ENCODE measurements around the gene SNX2. TPM values are rescaled to one million over a fixed set of nuclear protein-coding genes. Genes with fewer than 3 reads are reported as not detected.

Gene SNX2
- total and polyA plus RNA-seq, 4 donors = 25.5 to 57.0 (median 34.3) TPM

DNA sequence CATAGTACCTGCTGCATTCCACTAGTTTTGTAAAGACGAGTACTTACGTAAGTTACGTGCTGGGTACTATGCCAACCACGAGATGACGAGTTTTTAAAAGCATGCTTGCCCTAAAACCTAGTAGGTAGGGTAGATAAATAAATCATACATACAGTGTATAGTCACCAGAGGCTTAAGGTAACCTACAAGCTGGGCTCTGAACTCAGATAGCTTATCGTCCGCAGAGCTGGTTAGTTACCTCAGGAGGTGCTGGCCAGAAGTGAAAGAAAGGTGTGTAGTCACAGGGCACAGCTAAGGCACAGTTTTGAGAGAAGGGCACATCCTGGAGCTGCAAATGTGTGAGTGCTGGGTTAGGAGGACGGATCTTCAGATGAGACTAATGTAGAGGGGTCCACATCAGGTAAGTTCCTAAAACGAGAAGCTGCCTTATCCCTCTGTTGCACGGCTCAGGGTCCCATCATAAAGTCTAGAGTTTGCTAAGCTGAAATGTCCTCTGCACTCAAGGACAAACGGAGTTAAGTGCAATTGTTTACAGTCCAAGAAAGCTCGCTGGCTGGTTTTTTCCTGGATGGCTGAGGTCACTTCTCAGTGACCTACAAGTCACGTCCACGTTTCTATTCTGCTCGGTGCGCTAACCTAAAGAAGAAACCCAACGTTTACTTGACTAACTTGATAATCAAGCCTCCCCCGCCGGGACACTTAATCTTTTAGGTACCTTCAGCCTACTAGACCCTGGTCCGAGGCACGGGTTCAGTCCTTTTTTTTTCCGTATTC, 69.4 kb downstream of the SNX2 start:
- H3K36me3 ChIP-seq (ENCODE audit: control insufficient read depth in 4 of 4, insufficient read depth in 3 of 4, low read depth in 1 of 4, low read length in 3 of 4) = no peaks in the 10 kb centered on the region
- peaks cover 0 to 14% (median 7%) of the 10 kb centered on the region in 4 donors for H3K4me1 ChIP-seq (ENCODE audit: control insufficient read depth in 4 of 4, insufficient read depth in 4 of 4, low read length in 3 of 4)
- peak; percentile 40 for DNase-seq (ENCODE audit: low spot score)
- peak overlapping the region; percentile 79 to 83 for H3K9ac ChIP-seq (ENCODE audit: low read depth in 1 of 2, low read length in 2 of 2)
- H3K4me3 ChIP-seq (ENCODE audit: low read depth in 1 of 3, low read length in 3 of 3) = peak overlapping the region; percentile 62 to 99 (median 74)
- peak overlapping the region; percentile 91 to 92 for H3K27ac ChIP-seq (ENCODE audit: low read depth in 1 of 2, low read length in 2 of 2)
- H3K9me3 ChIP-seq (ENCODE audit: control insufficient read depth in 4 of 4, low read length in 3 of 4) = no peaks in the 10 kb centered on the region
- 37% methylated on average over 22 of the region's 22 CpGs for WGBS
- TF ChIP-seq FOXA2 (IDR thresholded peaks at IDR 0.05) (no peak), HNF4A (conservative IDR thresholded peaks at IDR 0.05) (peak; percentile 24 to 40)
- H3K27me3 ChIP-seq (ENCODE audit: control insufficient read depth in 4 of 4, insufficient read depth in 4 of 4, low read length in 3 of 4) = no peaks in the 10 kb centered on the region

GRCh38 chr5:122844910-122845228, 70.0 kb downstream of the SNX2 start:
- DNase-seq (ENCODE audit: low spot score) = no peak
- H3K9me3 ChIP-seq (ENCODE audit: control insufficient read depth in 4 of 4, low read length in 3 of 4) = no peaks in the 10 kb centered on the region
- H3K9ac ChIP-seq (ENCODE audit: low read depth in 1 of 2, low read length in 2 of 2) = peak overlapping the region; percentile 79 to 83
- peaks cover 0 to 14% (median 7%) of the 10 kb centered on the region in 4 donors for H3K4me1 ChIP-seq (ENCODE audit: control insufficient read depth in 4 of 4, insufficient read depth in 4 of 4, low read length in 3 of 4)
- no peaks in the 10 kb centered on the region for H3K27me3 ChIP-seq (ENCODE audit: control insufficient read depth in 4 of 4, insufficient read depth in 4 of 4, low read length in 3 of 4)
- no peaks in the 10 kb centered on the region for H3K36me3 ChIP-seq (ENCODE audit: control insufficient read depth in 4 of 4, insufficient read depth in 3 of 4, low read depth in 1 of 4, low read length in 3 of 4)
- TF ChIP-seq, protein P1, sequence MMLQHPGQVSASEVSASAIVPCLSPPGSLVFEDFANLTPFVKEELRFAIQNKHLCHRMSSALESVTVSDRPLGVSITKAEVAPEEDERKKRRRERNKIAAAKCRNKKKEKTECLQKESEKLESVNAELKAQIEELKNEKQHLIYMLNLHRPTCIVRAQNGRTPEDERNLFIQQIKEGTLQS (IDR thresholded peaks at IDR 0.05) = no peak
- no peak for TF ChIP-seq NR2F2 (IDR thresholded peaks at IDR 0.05)
- no peak for TF ChIP-seq RAD21 (IDR thresholded peaks at IDR 0.05)
- peak in 1 of 2 donors; percentile 5 for TF ChIP-seq RXRA (IDR thresholded peaks at IDR 0.05)
- TF ChIP-seq EGR1 (IDR thresholded peaks at IDR 0.05; ENCODE audit: low read depth in 2 of 2) = no peak
- peak; percentile 64 for TF ChIP-seq YY1 (IDR thresholded peaks at IDR 0.05)
- under 1% methylated on average over 16 of the region's 16 CpGs for WGBS
- H3K4me3 ChIP-seq (ENCODE audit: low read depth in 1 of 3, low read length in 3 of 3) = peak overlapping the region; percentile 62 to 99 (median 74)
- peak overlapping the region; percentile 91 to 92 for H3K27ac ChIP-seq (ENCODE audit: low read depth in 1 of 2, low read length in 2 of 2)

GRCh38 chr5:122845229-122846050, 70.6 kb downstream of the SNX2 start, which contains the start of gene SNX24:
SNX24 (plus strand) TSS chr5:122845613; CDS start chr5:122845634, 21 bp downstream.
- no peaks in the 10 kb centered on the region for H3K9me3 ChIP-seq (ENCODE audit: control insufficient read depth in 4 of 4, low read length in 3 of 4)
- under 1% methylated on average over 92 of the region's 92 CpGs for WGBS
- peak within 1 kb of the TSS; percentile 91 to 92 for H3K27ac ChIP-seq (ENCODE audit: low read depth in 1 of 2, low read length in 2 of 2)
- H3K36me3 ChIP-seq (ENCODE audit: control insufficient read depth in 4 of 4, insufficient read depth in 3 of 4, low read depth in 1 of 4, low read length in 3 of 4) = no peaks in the 10 kb centered on the region
- TF ChIP-seq GABPA (IDR thresholded peaks at IDR 0.05 in 1 of 2, conservative IDR thresholded peaks at IDR 0.05 in 1 of 2) (peak in 1 of 2 donors; percentile 27), NR2F2 (IDR thresholded peaks at IDR 0.05) (no peak), YY1 (IDR thresholded peaks at IDR 0.05) (no peak), TAF1 (conservative IDR thresholded peaks at IDR 0.05) (no peak), RXRA (IDR thresholded peaks at IDR 0.05) (no peak), REST (IDR thresholded peaks at IDR 0.05) (no peak), RAD21 (IDR thresholded peaks at IDR 0.05) (peak in 1 of 2 donors; percentile 22), SP1 (IDR thresholded peaks at IDR 0.05) (peak; percentile 33), HNF4G (IDR thresholded peaks at IDR 0.05) (no peak), CTCF (IDR thresholded peaks at IDR 0.05; ENCODE audit: low read depth, low read length, missing input control) (no peak), EGR1 (IDR thresholded peaks at IDR 0.05; ENCODE audit: low read depth in 2 of 2) (no peak), HNF4A (conservative IDR thresholded peaks at IDR 0.05) (no peak), JUND (IDR thresholded peaks at IDR 0.05) (no peak), FOXA1 (IDR thresholded peaks at IDR 0.05) (no peak)
- TF ChIP-seq, protein P2, sequence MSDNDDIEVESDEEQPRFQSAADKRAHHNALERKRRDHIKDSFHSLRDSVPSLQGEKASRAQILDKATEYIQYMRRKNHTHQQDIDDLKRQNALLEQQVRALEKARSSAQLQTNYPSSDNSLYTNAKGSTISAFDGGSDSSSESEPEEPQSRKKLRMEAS (IDR thresholded peaks at IDR 0.05) = no peak
- peaks cover 0 to 14% (median 7%) of the 10 kb centered on the region in 4 donors for H3K4me1 ChIP-seq (ENCODE audit: control insufficient read depth in 4 of 4, insufficient read depth in 4 of 4, low read length in 3 of 4)
- peak within 1 kb of the TSS; percentile 74 to 99 (median 83) for H3K4me3 ChIP-seq (ENCODE audit: low read depth in 1 of 3, low read length in 3 of 3)
- DNase-seq (ENCODE audit: low spot score) = peak; percentile 88
- H3K9ac ChIP-seq (ENCODE audit: low read depth in 1 of 2, low read length in 2 of 2) = peak within 1 kb of the TSS; percentile 79 to 83
- H3K27me3 ChIP-seq (ENCODE audit: control insufficient read depth in 4 of 4, insufficient read depth in 4 of 4, low read length in 3 of 4) = no peaks in the 10 kb centered on the region
